Measurements from ENCODE around the gene PIGK.

Gene PIGK

DNA sequence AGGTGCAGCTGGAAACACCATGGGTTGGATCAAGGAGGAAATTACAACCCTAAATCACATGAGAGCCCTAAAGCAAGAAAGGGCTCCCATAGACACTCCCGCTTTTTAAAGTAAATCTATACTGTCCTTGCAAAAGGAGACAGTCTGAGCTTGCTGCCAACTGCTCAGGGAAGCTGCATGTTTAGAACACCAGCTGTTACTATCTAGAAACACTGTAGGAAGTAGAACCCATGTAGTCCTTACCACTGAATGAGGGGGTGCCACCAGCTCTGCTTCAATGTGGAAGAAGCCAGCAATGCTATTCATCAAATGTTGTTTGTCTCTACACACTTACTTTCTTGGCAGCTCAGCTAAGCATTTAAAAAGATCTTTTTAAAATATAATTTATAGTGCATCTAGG is 79.8 kb downstream of the PIGK start:
- H3K9me2 ChIP-seq (replicated peaks; ENCODE audit: control insufficient read depth, low read length) = no peaks in the 10 kb centered on the region
- no peaks in the 10 kb centered on the region for H3K4me1 ChIP-seq (ENCODE audit: control insufficient read depth, low read length)
- no peak overlapping the region for H3K4me3 ChIP-seq (ENCODE audit: low read length)
- H3K4me2 ChIP-seq (ENCODE audit: low read length) = no peak overlapping the region
- H3K9me3 ChIP-seq (ENCODE audit: control insufficient read depth, insufficient read depth, low read length) = no peaks in the 10 kb centered on the region
- no peaks in the 10 kb centered on the region for H4K20me1 ChIP-seq (ENCODE audit: control insufficient read depth, insufficient read depth, low read depth, low read length)
- no peaks in the 10 kb centered on the region for H3K27me3 ChIP-seq (ENCODE audit: control insufficient read depth, low read length)
- H3K79me2 ChIP-seq (ENCODE audit: control insufficient read depth, low read length) = no peaks in the 10 kb centered on the region
- H3K36me3 ChIP-seq (ENCODE audit: control insufficient read depth, low read length) = no peaks in the 10 kb centered on the region
- no peaks in the 10 kb centered on the region for H3F3A ChIP-seq (ENCODE audit: control insufficient read depth, insufficient read depth)
- H3K27ac ChIP-seq (ENCODE audit: low read depth, low read length) = no peak overlapping the region
- TF ChIP-seq, protein P1, sequence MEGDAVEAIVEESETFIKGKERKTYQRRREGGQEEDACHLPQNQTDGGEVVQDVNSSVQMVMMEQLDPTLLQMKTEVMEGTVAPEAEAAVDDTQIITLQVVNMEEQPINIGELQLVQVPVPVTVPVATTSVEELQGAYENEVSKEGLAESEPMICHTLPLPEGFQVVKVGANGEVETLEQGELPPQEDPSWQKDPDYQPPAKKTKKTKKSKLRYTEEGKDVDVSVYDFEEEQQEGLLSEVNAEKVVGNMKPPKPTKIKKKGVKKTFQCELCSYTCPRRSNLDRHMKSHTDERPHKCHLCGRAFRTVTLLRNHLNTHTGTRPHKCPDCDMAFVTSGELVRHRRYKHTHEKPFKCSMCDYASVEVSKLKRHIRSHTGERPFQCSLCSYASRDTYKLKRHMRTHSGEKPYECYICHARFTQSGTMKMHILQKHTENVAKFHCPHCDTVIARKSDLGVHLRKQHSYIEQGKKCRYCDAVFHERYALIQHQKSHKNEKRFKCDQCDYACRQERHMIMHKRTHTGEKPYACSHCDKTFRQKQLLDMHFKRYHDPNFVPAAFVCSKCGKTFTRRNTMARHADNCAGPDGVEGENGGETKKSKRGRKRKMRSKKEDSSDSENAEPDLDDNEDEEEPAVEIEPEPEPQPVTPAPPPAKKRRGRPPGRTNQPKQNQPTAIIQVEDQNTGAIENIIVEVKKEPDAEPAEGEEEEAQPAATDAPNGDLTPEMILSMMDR (IDR thresholded peaks at IDR 0.05; ENCODE audit: low read depth, low read length, poor library complexity, severe bottlenecking) = no peak
- no peak for TF ChIP-seq EZH2phosphoT487 (IDR thresholded peaks at IDR 0.05; ENCODE audit: borderline replicate concordance, low read length)

- no peak for TF ChIP-seq EZH2phosphoT487 (IDR thresholded peaks at IDR 0.05; ENCODE audit: borderline replicate concordance, low read length)
- TF ChIP-seq, protein P1 (IDR thresholded peaks at IDR 0.05; ENCODE audit: low read depth, low read length, poor library complexity, severe bottlenecking) = no peak
- Histone ChIP-seq H3K9me2 (replicated peaks; ENCODE audit: control insufficient read depth, low read length) (no peaks in the 10 kb centered on the region), H3K9me3 (ENCODE audit: control insufficient read depth, insufficient read depth, low read length) (no peaks in the 10 kb centered on the region), H3K4me3 (ENCODE audit: low read length) (no peak overlapping the region), H3K4me1 (ENCODE audit: control insufficient read depth, low read length) (no peaks in the 10 kb centered on the region), H3K27me3 (ENCODE audit: control insufficient read depth, low read length) (no peaks in the 10 kb centered on the region), H3K27ac (ENCODE audit: low read depth, low read length) (no peak overlapping the region), H4K20me1 (ENCODE audit: control insufficient read depth, insufficient read depth, low read depth, low read length) (no peaks in the 10 kb centered on the region), H3K79me2 (ENCODE audit: control insufficient read depth, low read length) (no peaks in the 10 kb centered on the region), H3K36me3 (ENCODE audit: control insufficient read depth, low read length) (no peaks in the 10 kb centered on the region), H3F3A (ENCODE audit: control insufficient read depth, insufficient read depth) (no peaks in the 10 kb centered on the region; the same call in 1 of the 2 replicates), H3K4me2 (ENCODE audit: low read length) (no peak overlapping the region)
These were observed 84.9 kb downstream of the PIGK start for GRCh38 chr1:77134359-77134758.

- Histone ChIP-seq H3K27ac (ENCODE audit: low read depth, low read length) (no peak overlapping the region), H3K4me1 (ENCODE audit: control insufficient read depth, low read length) (no peaks in the 10 kb centered on the region), H3K9me3 (ENCODE audit: control insufficient read depth, insufficient read depth, low read length) (no peaks in the 10 kb centered on the region), H3K27me3 (ENCODE audit: control insufficient read depth, low read length) (no peaks in the 10 kb centered on the region), H4K20me1 (ENCODE audit: control insufficient read depth, insufficient read depth, low read depth, low read length) (no peaks in the 10 kb centered on the region), H3K4me2 (ENCODE audit: low read length) (no peak overlapping the region), H3K4me3 (ENCODE audit: low read length) (no peak overlapping the region), H3K79me2 (ENCODE audit: control insufficient read depth, low read length) (no peaks in the 10 kb centered on the region), H3K9me2 (replicated peaks; ENCODE audit: control insufficient read depth, low read length) (no peaks in the 10 kb centered on the region), H3K36me3 (ENCODE audit: control insufficient read depth, low read length) (no peaks in the 10 kb centered on the region), H3F3A (ENCODE audit: control insufficient read depth, insufficient read depth) (no peaks in the 10 kb centered on the region; the same call in 1 of the 2 replicates)
- no peak for TF ChIP-seq EZH2phosphoT487 (IDR thresholded peaks at IDR 0.05; ENCODE audit: borderline replicate concordance, low read length)
- TF ChIP-seq, protein P1 (IDR thresholded peaks at IDR 0.05; ENCODE audit: low read depth, low read length, poor library complexity, severe bottlenecking) = no peak
These were observed 85.4 kb downstream of the PIGK start for GRCh38 chr1:77133731-77134358.
